HT-29 (cell line): ENCODE data around the gene GSG1L2. TPM values are rescaled to one million over a fixed set of nuclear protein-coding genes. Genes with fewer than 3 reads are reported as not detected.

Source experiments
- total RNA-seq: library from RNA; depleted of rRNA; stranded (reverse); fragments of >200 nt; shearing (Covaris generic); gene quantifications from 2 replicates; pipeline ENCODE4 v1.2.3, GENCODE V29; 2014; rRNA removed

GSG1L2 gene
- total RNA-seq, 1 experiment from 2014 or later: not detected

Other genes with a start within 250 kb of the GSG1L2 start
- gene STX8, start 246.3 kb downstream of the GSG1L2 start, total RNA-seq: 21.6 and 26.0 TPM in 2 replicates
- not detected in 2 replicates for gene CFAP52, start 245.4 kb downstream of the GSG1L2 start, total RNA-seq
- gene USP43, start 176.6 kb downstream of the GSG1L2 start, total RNA-seq: 13.6 and 21.7 TPM in 2 replicates
- not detected in 2 replicates for gene DHRS7C, start 30.5 kb downstream of the GSG1L2 start, total RNA-seq
- 0.03 TPM in 1 of 2 replicates, not detected in the other for gene GLP2R, start 3.8 kb upstream of the GSG1L2 start, total RNA-seq
- not detected in 2 replicates for gene RCVRN, start 83.2 kb upstream of the GSG1L2 start, total RNA-seq